Measurements from ENCODE around the gene DDOST.

The DDOST gene

GRCh38 chr1:20701446-20701845 lies 40.3 kb upstream of the DDOST start:
- H3K27me3 ChIP-seq, result no peaks in the 10 kb centered on the region
- H3K4me1 ChIP-seq, result no peaks in the 10 kb centered on the region
- DNase-seq, result no peak
- H3K36me3 ChIP-seq, result no peaks in the 10 kb centered on the region
- no peak for TF ChIP-seq CTCF (IDR thresholded peaks at IDR 0.05; ENCODE audit: low read depth, low read length)
- H3K9me3 ChIP-seq, result no peaks in the 10 kb centered on the region
- H3K4me3 ChIP-seq (ENCODE audit: low read depth, low read length), result no peak overlapping the region

GRCh38 chr1:20700636-20701215 lies 39.6 kb upstream of the DDOST start:
- Histone ChIP-seq H3K27me3 (no peaks in the 10 kb centered on the region), H3K4me1 (no peaks in the 10 kb centered on the region), H3K36me3 (no peaks in the 10 kb centered on the region), H3K9me3 (no peaks in the 10 kb centered on the region), H3K4me3 (ENCODE audit: low read depth, low read length) (no peak overlapping the region)
- TF ChIP-seq CTCF (IDR thresholded peaks at IDR 0.05; ENCODE audit: low read depth, low read length), result no peak
- no peak for DNase-seq

- no peak for TF ChIP-seq CTCF (IDR thresholded peaks at IDR 0.05; ENCODE audit: low read depth, low read length)
- no peak for DNase-seq
- Histone ChIP-seq H3K4me1 (no peaks in the 10 kb centered on the region), H3K27me3 (no peaks in the 10 kb centered on the region), H3K4me3 (ENCODE audit: low read depth, low read length) (no peak overlapping the region), H3K36me3 (no peaks in the 10 kb centered on the region), H3K9me3 (no peaks in the 10 kb centered on the region)
Observed at GRCh38 chr1:20699558-20699957, 38.4 kb upstream of the DDOST start.

GRCh38 chr1:20698195-20698910 lies 37.2 kb upstream of the DDOST start:
- Histone ChIP-seq H3K4me1 (no peaks in the 10 kb centered on the region), H3K27me3 (no peaks in the 10 kb centered on the region), H3K36me3 (no peaks in the 10 kb centered on the region), H3K9me3 (no peaks in the 10 kb centered on the region), H3K4me3 (ENCODE audit: low read depth, low read length) (no peak overlapping the region)
- DNase-seq, result no peak
- no peak for TF ChIP-seq CTCF (IDR thresholded peaks at IDR 0.05; ENCODE audit: low read depth, low read length)

- no peak for TF ChIP-seq CTCF (IDR thresholded peaks at IDR 0.05; ENCODE audit: low read depth, low read length)
- Histone ChIP-seq H3K9me3 (no peaks in the 10 kb centered on the region), H3K4me1 (no peaks in the 10 kb centered on the region), H3K27me3 (no peaks in the 10 kb centered on the region), H3K4me3 (ENCODE audit: low read depth, low read length) (no peak overlapping the region), H3K36me3 (no peaks in the 10 kb centered on the region)
- no peak for DNase-seq
Observed at GRCh38 chr1:20697563-20697962, 36.4 kb upstream of the DDOST start.
